Measurements from ENCODE around the gene SPOPL. TPM values are rescaled to one million over a fixed set of nuclear protein-coding genes. Genes with fewer than 3 reads are reported as not detected.

Gene SPOPL
- polyA plus RNA-seq, 1 donor from 2014 or later, result 16.4 TPM

- Histone ChIP-seq H3K79me2 (replicated peaks; ENCODE audit: insufficient read depth, low read length) (no peaks in the 10 kb centered on the region), H2AFZ (ENCODE audit: low read depth, low read length) (no peak overlapping the region), H3K36me3 (ENCODE audit: insufficient read depth, low read length) (no peaks in the 10 kb centered on the region), H3K9me2 (ENCODE audit: insufficient read depth, low read length) (no peaks in the 10 kb centered on the region), H3K27ac (ENCODE audit: low read length) (no peak overlapping the region), H4K20me1 (ENCODE audit: insufficient read depth) (no peaks in the 10 kb centered on the region), H3K4me3 (ENCODE audit: low read length) (no peak overlapping the region), H3K4me2 (ENCODE audit: low read length) (no peak overlapping the region), H3K27me3 (ENCODE audit: insufficient read depth, low read depth, low read length) (no peaks in the 10 kb centered on the region), H3K9me3 (ENCODE audit: low read length) (no peaks in the 10 kb centered on the region), H3K9ac (ENCODE audit: low read length) (no peak overlapping the region), H3F3A (ENCODE audit: insufficient read depth, low read length, poor library complexity, severe bottlenecking) (no peaks in the 10 kb centered on the region)
- no peak for TF ChIP-seq EZH2 (IDR thresholded peaks at IDR 0.05; ENCODE audit: borderline replicate concordance, insufficient read depth, low read length, poor library complexity, severe bottlenecking)
- TF ChIP-seq, protein P1, sequence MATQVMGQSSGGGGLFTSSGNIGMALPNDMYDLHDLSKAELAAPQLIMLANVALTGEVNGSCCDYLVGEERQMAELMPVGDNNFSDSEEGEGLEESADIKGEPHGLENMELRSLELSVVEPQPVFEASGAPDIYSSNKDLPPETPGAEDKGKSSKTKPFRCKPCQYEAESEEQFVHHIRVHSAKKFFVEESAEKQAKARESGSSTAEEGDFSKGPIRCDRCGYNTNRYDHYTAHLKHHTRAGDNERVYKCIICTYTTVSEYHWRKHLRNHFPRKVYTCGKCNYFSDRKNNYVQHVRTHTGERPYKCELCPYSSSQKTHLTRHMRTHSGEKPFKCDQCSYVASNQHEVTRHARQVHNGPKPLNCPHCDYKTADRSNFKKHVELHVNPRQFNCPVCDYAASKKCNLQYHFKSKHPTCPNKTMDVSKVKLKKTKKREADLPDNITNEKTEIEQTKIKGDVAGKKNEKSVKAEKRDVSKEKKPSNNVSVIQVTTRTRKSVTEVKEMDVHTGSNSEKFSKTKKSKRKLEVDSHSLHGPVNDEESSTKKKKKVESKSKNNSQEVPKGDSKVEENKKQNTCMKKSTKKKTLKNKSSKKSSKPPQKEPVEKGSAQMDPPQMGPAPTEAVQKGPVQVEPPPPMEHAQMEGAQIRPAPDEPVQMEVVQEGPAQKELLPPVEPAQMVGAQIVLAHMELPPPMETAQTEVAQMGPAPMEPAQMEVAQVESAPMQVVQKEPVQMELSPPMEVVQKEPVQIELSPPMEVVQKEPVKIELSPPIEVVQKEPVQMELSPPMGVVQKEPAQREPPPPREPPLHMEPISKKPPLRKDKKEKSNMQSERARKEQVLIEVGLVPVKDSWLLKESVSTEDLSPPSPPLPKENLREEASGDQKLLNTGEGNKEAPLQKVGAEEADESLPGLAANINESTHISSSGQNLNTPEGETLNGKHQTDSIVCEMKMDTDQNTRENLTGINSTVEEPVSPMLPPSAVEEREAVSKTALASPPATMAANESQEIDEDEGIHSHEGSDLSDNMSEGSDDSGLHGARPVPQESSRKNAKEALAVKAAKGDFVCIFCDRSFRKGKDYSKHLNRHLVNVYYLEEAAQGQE (IDR thresholded peaks at IDR 0.05; ENCODE audit: borderline replicate concordance), result no peak
- TF ChIP-seq TAF1 (IDR thresholded peaks at IDR 0.05; ENCODE audit: low read depth), result no peak
- no peak for TF ChIP-seq RAD21 (conservative IDR thresholded peaks at IDR 0.05)
- TF ChIP-seq CTCF (IDR thresholded peaks at IDR 0.05; ENCODE audit: poor library complexity, severe bottlenecking), result no peak
- no peak for TF ChIP-seq POLR2AphosphoS5 (IDR thresholded peaks at IDR 0.05)
- TF ChIP-seq MXI1 (conservative IDR thresholded peaks at IDR 0.05; ENCODE audit: poor library complexity, severe bottlenecking), result no peak
- TF ChIP-seq EP300 (conservative IDR thresholded peaks at IDR 0.05; ENCODE audit: poor library complexity, severe bottlenecking), result no peak
- TF ChIP-seq SMC3 (conservative IDR thresholded peaks at IDR 0.05; ENCODE audit: poor library complexity), result no peak
Observed at GRCh38 chr2:138453815-138454214, 47.8 kb upstream of the SPOPL start.

DNA sequence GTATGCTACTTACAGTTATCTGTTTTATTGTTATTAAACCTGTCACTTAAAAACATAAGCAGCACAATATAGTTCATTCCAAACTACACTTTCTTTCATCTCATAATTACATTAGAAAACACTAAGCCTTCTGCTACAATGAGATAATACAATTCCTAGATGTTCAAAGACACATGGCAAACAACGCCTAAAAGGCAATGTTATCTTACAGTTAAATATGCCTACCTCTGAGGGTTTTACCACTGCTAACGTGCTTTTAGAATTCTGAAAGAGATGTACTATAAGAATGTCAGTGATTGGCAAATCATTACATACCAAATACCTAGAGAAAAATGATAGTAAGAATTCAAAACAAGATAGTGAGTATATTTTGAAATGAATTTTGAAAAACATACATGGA, 46.8 kb upstream of the SPOPL start:
- Histone ChIP-seq H4K20me1 (ENCODE audit: insufficient read depth) (no peaks in the 10 kb centered on the region), H3K9ac (ENCODE audit: low read length) (no peak overlapping the region), H3K27ac (ENCODE audit: low read length) (no peak overlapping the region), H3K79me2 (replicated peaks; ENCODE audit: insufficient read depth, low read length) (no peaks in the 10 kb centered on the region), H2AFZ (ENCODE audit: low read depth, low read length) (no peak overlapping the region), H3K9me2 (ENCODE audit: insufficient read depth, low read length) (no peaks in the 10 kb centered on the region), H3K36me3 (ENCODE audit: insufficient read depth, low read length) (no peaks in the 10 kb centered on the region), H3K4me3 (ENCODE audit: low read length) (no peak overlapping the region), H3F3A (ENCODE audit: insufficient read depth, low read length, poor library complexity, severe bottlenecking) (no peaks in the 10 kb centered on the region), H3K27me3 (ENCODE audit: insufficient read depth, low read depth, low read length) (no peaks in the 10 kb centered on the region), H3K9me3 (ENCODE audit: low read length) (no peaks in the 10 kb centered on the region), H3K4me2 (ENCODE audit: low read length) (no peak overlapping the region)
- no peak for TF ChIP-seq RAD21 (conservative IDR thresholded peaks at IDR 0.05)
- no peak for TF ChIP-seq EP300 (conservative IDR thresholded peaks at IDR 0.05; ENCODE audit: poor library complexity, severe bottlenecking)
- no peak for TF ChIP-seq CTCF (IDR thresholded peaks at IDR 0.05; ENCODE audit: poor library complexity, severe bottlenecking)
- TF ChIP-seq, protein P1 (IDR thresholded peaks at IDR 0.05; ENCODE audit: borderline replicate concordance), result no peak
- no peak for TF ChIP-seq EZH2 (IDR thresholded peaks at IDR 0.05; ENCODE audit: borderline replicate concordance, insufficient read depth, low read length, poor library complexity, severe bottlenecking)
